Astrocyte of the spinal cord (primary cell): Measurements from ENCODE around the gene MITF.

Experiments
- DNase-seq: peaks from one replicate; pipeline ENCODE4 v3.0.0; 2011; ENCODE audit warnings: low read depth, low spot score
- H3K4me3 ChIP-seq: 2 replicates; pipeline ENCODE4 v1.5.1; 2011; ENCODE audit warnings: low read depth, mild to moderate bottlenecking, low read length, moderate library complexity
- CTCF ChIP-seq: IDR thresholded peaks from 2 replicates; pipeline ENCODE4 v1.5.1; 2012; ENCODE audit warnings: low read depth, mild to moderate bottlenecking, low read length, inconsistent platforms
- in situ Hi-C: cut with HindIII; loops from 2 replicates; pipeline ENCODE4 v1.10.0; 2017; ENCODE audit warnings: low sequenced_read_pairs

Gene MITF

GRCh38 chr3:69738315-69738714, 949 bp upstream of the MITF start:
- H3K4me3 ChIP-seq, result peak overlapping the region; percentile 85
- in situ Hi-C loops, result no loop called here
- no peak for TF ChIP-seq CTCF
- peak; percentile 18 for DNase-seq

GRCh38 chr3:69738859-69739203, 433 bp upstream of the MITF start:
- in situ Hi-C loops, result no loop called here
- DNase-seq, result no peak
- no peak for TF ChIP-seq CTCF
- H3K4me3 ChIP-seq, result peak overlapping the region; percentile 85

- H3K4me3 ChIP-seq, result peak overlapping the region; percentile 85
- DNase-seq, result no peak
- in situ Hi-C loops, result no loop called here
- no peak for TF ChIP-seq CTCF
Observed at GRCh38 chr3:69740103-69741021, 1.1 kb downstream of the MITF start.

GRCh38 chr3:69741032-69741767, 1.9 kb downstream of the MITF start:
- no peak for TF ChIP-seq CTCF
- in situ Hi-C loops, result no loop called here
- DNase-seq, result no peak
- no peak overlapping the region for H3K4me3 ChIP-seq

- in situ Hi-C loops, result no loop called here
- TF ChIP-seq CTCF, result no peak
- DNase-seq, result no peak
- H3K4me3 ChIP-seq, result no peak overlapping the region
Observed at GRCh38 chr3:69742391-69742790, 3.1 kb downstream of the MITF start.

GRCh38 chr3:69743975-69744906, 5.0 kb downstream of the MITF start:
- TF ChIP-seq CTCF, result no peak
- in situ Hi-C loops, result no loop called here
- no peak overlapping the region for H3K4me3 ChIP-seq

More at GRCh38 chr3:69743975-69744906, 5.0 kb downstream of the MITF start:
- DNase-seq, result no peak
